Osteoblast (primary cell): Measurements from ENCODE around the gene PLXNB1. TPM values are rescaled to one million over a fixed set of nuclear protein-coding genes. Genes with fewer than 3 reads are reported as not detected.

ENCODE experiments used
- DNase-seq: peaks from one replicate; pipeline ENCODE4 v3.0.0; 2011; ENCODE audit warnings: low spot score, mixed read lengths; ENCODE audit not compliant: insufficient read length; ENCODE audit errors: missing footprints
- H2AFZ ChIP-seq: 2 replicates; pipeline ENCODE4 v1.6.0; 2011; ENCODE audit warnings: mild to moderate bottlenecking, low read length
- H3K27ac ChIP-seq: 2 replicates; pipeline ENCODE4 v1.5.1; 2011; ENCODE audit warnings: mild to moderate bottlenecking, low read depth, low read length, moderate library complexity
- H3K27me3 ChIP-seq: 2 replicates; pipeline ENCODE4 v1.6.0; 2012; ENCODE audit warnings: mild to moderate bottlenecking, control low read depth, inconsistent platforms, low read length, moderate library complexity; ENCODE audit not compliant: insufficient read depth
- H3K36me3 ChIP-seq: 2 replicates; pipeline ENCODE4 v1.5.1; 2011; ENCODE audit warnings: mild to moderate bottlenecking, low read length, control low read depth, moderate library complexity; ENCODE audit not compliant: insufficient read depth
- H3K4me1 ChIP-seq: 2 replicates; pipeline ENCODE4 v1.5.1; 2011; ENCODE audit warnings: mild to moderate bottlenecking, low read length, control low read depth, moderate library complexity; ENCODE audit not compliant: insufficient read depth
- H3K4me2 ChIP-seq: 2 replicates; pipeline ENCODE4 v1.6.0; 2011; ENCODE audit warnings: mild to moderate bottlenecking, low read length; ENCODE audit not compliant: insufficient read depth
- H3K4me3 ChIP-seq: fragments of 200-600 bp; sonication (generic); 3 replicates; pipeline ENCODE4 v1.5.1; 2012; ENCODE audit warnings: mild to moderate bottlenecking, low read length, inconsistent platforms; ENCODE audit not compliant: insufficient read depth
- H3K79me2 ChIP-seq: 2 replicates; pipeline ENCODE4 v1.6.0; 2012; ENCODE audit warnings: mild to moderate bottlenecking, low read length, control low read depth, inconsistent platforms; ENCODE audit not compliant: insufficient read depth
- H3K9me3 ChIP-seq: 2 replicates; pipeline ENCODE4 v1.5.1; 2011; ENCODE audit warnings: low read depth, low read length, control low read depth
- H4K20me1 ChIP-seq: 2 replicates; pipeline ENCODE4 v1.6.0; 2012; ENCODE audit warnings: mild to moderate bottlenecking, low read length, control low read depth; ENCODE audit not compliant: insufficient read depth
- total RNA-seq: library from RNA; depleted of rRNA; stranded (reverse); fragments of >200 nt; gene quantifications from 2 replicates; pipeline ENCODE4 v1.2.3, GENCODE V29; 2012
- TF ChIP-seq, protein P1 (sequence below): IDR thresholded peaks from 2 replicates; pipeline ENCODE4 v1.5.1; 2011; ENCODE audit warnings: mild to moderate bottlenecking, low read depth, low read length, moderate library complexity; ENCODE audit errors: extremely low read depth

Gene PLXNB1
- total RNA-seq, 1 donor: 33.7 TPM

GRCh38 chr3:48414376-48415250, 15.3 kb downstream of the PLXNB1 start:
- TF ChIP-seq, protein P1, sequence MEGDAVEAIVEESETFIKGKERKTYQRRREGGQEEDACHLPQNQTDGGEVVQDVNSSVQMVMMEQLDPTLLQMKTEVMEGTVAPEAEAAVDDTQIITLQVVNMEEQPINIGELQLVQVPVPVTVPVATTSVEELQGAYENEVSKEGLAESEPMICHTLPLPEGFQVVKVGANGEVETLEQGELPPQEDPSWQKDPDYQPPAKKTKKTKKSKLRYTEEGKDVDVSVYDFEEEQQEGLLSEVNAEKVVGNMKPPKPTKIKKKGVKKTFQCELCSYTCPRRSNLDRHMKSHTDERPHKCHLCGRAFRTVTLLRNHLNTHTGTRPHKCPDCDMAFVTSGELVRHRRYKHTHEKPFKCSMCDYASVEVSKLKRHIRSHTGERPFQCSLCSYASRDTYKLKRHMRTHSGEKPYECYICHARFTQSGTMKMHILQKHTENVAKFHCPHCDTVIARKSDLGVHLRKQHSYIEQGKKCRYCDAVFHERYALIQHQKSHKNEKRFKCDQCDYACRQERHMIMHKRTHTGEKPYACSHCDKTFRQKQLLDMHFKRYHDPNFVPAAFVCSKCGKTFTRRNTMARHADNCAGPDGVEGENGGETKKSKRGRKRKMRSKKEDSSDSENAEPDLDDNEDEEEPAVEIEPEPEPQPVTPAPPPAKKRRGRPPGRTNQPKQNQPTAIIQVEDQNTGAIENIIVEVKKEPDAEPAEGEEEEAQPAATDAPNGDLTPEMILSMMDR: no peak
- Histone ChIP-seq H3K27me3 (no peaks in the 10 kb centered on the region), H2AFZ (no peak overlapping the region), H4K20me1 (no peaks in the 10 kb centered on the region), H3K36me3 (no peaks in the 10 kb centered on the region), H3K79me2 (no peaks in the 10 kb centered on the region), H3K27ac (no peak overlapping the region), H3K4me2 (no peak overlapping the region), H3K4me3 (no peak overlapping the region), H3K9me3 (no peaks in the 10 kb centered on the region), H3K4me1 (no peaks in the 10 kb centered on the region)
- peak; percentile 79 for DNase-seq

GRCh38 chr3:48413611-48414010, 16.3 kb downstream of the PLXNB1 start:
- Histone ChIP-seq H3K79me2 (no peaks in the 10 kb centered on the region), H3K27ac (no peak overlapping the region), H3K4me3 (no peak overlapping the region), H3K27me3 (no peaks in the 10 kb centered on the region), H3K36me3 (no peaks in the 10 kb centered on the region), H3K4me1 (no peaks in the 10 kb centered on the region), H3K4me2 (no peak overlapping the region), H4K20me1 (no peaks in the 10 kb centered on the region), H3K9me3 (no peaks in the 10 kb centered on the region), H2AFZ (no peak overlapping the region)
- TF ChIP-seq, protein P1: no peak
- DNase-seq: no peak

GRCh38 chr3:48413086-48413485, 16.8 kb downstream of the PLXNB1 start:
- H3K27me3 ChIP-seq: no peaks in the 10 kb centered on the region
- H4K20me1 ChIP-seq: no peaks in the 10 kb centered on the region
- peak; percentile 77 for DNase-seq
- H3K4me1 ChIP-seq: no peaks in the 10 kb centered on the region
- no peaks in the 10 kb centered on the region for H3K36me3 ChIP-seq
- no peak overlapping the region for H3K4me2 ChIP-seq
- no peak overlapping the region for H3K4me3 ChIP-seq
- no peak overlapping the region for H2AFZ ChIP-seq
- TF ChIP-seq, protein P1: no peak
- H3K79me2 ChIP-seq: no peaks in the 10 kb centered on the region
- no peaks in the 10 kb centered on the region for H3K9me3 ChIP-seq
- no peak overlapping the region for H3K27ac ChIP-seq

DNA sequence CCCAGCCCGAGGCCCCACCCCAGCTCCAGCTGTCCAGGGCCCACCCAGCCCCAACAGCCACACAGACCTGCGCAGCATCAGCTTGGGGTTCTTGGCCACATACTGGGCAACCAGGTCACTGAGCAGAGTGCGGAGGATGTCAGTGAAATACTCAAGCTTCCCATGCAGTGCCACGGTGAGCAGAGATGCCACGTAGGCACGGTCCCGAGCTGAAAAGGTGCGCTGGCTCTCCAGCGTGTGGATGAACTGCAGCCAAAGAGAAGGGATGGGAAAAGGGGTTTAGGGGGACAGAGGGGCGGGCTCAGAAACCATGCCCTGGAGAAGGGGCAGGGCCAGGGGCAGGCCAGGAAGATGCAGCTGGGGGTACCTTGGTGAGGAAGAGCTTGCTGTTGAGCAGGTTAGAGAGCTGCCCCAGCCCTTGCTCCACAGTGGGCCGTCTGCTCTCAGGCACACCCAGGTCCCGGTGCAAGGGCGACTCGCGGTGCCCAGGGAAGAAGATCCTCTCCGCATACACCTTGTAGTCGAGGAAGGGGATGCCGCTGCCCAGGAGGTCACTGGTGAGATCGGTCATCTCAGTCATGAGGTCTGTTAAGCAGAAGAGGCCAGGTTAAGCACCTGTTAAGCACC, 17.4 kb downstream of the PLXNB1 start:
- TF ChIP-seq, protein P1: no peak

More for the DNA sequence above, 17.4 kb downstream of the PLXNB1 start:
- no peaks in the 10 kb centered on the region for H3K27me3 ChIP-seq
- no peak overlapping the region for H3K4me2 ChIP-seq
- H3K36me3 ChIP-seq: no peaks in the 10 kb centered on the region
- peak; percentile 68 for DNase-seq
- no peaks in the 10 kb centered on the region for H3K79me2 ChIP-seq
- no peaks in the 10 kb centered on the region for H4K20me1 ChIP-seq
- H3K9me3 ChIP-seq: no peaks in the 10 kb centered on the region
- no peak overlapping the region for H3K27ac ChIP-seq
- H3K4me1 ChIP-seq: no peaks in the 10 kb centered on the region
- no peak overlapping the region for H3K4me3 ChIP-seq
- no peak overlapping the region for H2AFZ ChIP-seq
